CD4-positive, alpha-beta T cell treated with Interferon gamma for 1 hour (primary cell): ENCODE results near the gene PRAC1.

ENCODE experiments used
- DNase-seq: peaks from one replicate; pipeline ENCODE4 v3.0.0-alpha.2; 2020

PRAC1 gene

DNA sequence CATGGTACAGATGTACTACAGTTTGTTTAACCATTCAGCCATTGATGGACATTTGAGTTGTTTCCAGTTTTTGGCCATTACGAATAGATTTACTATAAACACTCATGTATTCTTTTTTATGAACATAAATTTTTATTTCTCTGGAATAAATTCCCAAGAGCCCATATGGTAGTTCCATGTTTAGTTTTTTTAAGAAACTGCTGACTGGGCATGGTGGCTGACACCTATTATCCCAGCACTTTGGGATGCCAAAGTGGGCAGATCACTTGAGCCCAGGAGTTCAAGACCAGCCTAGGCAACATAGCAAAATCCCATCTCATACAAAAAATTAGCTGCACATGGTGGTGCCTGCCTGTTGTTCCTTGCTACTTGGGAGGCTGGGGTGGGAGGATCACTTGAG lies 30.3 kb downstream of the PRAC1 start:
- no peak for DNase-seq

DNA sequence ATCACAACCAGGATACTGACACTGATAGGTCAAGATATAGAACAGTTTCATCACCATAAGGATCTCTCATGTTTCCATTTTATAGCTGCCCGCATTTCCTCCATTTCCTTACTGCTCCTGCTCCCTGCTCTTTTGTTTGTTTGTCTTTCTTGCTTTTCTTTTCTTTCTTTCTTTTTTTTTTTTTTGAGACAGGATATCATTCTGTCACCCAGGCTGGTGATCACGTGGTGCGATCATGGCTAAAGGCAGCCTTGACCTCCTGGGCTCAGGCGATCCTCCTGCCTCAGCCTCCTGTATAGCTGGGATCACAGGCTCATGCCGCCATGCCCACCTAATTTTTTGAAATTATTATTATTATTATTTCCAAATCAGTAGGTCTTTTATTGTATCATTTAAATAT lies 31.7 kb downstream of the PRAC1 start:
- no peak for DNase-seq

DNA sequence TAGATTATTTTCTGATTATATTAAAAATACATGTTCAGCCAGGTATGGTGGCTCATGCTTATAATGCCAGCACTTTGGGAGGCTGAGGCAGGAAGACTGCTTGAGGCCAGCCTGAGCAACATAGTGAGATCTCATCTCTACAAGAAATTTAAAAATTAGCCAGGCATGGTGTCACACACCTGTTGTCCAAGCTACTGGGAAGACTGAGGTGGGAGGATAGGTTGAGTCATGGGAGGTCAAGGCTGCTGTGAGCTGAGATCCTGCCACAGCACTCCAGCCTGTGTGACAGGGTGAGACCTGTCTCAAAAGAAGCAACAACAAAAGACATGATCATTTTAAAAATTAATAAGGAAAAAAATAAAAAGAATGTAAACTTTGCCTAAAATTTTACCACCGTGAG lies 40.7 kb downstream of the PRAC1 start:
- no peak for DNase-seq

DNA sequence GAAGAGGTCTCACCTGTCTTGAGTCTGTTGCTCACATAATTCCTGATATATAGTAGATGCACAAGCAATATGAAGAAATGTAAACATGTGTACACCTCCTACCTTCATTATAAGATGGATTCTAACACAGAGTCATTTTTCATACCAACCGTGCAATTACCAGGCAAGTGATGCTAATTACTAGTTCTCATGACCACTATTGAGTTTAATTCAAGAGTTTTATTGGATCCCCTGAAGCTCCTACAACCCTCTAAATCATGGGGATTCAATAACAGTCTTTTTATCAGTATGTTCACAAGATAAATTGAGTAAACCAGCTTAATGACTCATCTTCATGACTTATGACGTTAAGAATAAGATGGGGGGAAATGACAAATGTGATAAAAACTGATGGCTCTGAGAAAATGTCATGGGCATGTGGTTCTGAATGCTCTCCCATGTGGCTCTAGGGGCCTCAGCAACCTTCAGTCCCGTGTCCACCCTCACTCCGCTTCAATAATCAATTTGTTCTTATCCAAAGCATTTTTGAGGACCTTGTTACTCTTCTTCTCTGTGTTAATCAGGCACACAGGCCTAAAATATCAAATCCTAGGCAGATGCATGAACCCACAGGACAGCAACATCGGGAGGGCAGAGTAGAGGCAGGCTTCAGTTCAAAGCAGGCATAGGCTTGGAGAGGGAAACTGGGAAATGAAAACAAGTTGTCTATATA lies 42.8 kb downstream of the PRAC1 start:
- DNase-seq: no peak

DNA sequence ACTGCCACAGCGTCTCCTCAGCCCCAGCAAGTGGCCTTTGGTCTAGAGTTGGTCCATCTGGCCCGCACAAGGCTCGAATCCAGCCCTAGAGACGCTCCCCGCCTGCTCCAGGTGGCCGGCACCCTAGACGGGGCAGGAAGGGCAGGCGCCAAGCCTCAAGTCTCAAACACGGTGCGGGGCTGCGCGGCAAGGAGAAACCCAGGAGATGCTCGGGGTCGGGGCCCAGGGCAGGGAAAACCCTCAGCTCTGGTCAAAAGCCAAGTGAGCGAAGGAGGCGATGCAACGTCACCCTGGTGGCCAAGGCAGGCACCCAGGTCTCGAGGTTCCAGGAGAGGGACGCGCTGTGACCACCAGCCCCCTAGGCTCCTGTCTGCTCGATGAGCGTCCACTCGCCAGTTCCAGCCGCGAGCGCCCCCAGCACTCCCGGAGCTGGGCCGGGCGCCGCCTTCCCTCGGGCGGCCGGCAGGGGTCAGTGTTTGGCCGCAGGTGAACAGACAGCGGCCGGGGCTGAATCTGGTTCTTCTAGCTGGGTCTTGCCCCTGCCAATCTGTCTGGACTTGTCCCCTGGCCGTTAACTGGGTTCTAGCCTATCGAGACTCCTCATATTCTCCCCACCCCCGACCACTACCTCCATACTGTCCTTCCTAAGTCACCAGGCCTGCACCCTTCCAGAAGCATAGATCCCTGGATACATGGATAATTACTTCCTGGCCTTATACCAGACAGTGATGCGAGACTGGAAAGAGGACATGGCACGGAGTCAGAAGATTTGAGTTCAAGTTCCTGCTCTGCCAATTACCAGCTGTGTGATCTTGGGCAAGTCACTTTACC lies 44.0 kb downstream of the PRAC1 start:
- DNase-seq: peak; percentile 51

DNA sequence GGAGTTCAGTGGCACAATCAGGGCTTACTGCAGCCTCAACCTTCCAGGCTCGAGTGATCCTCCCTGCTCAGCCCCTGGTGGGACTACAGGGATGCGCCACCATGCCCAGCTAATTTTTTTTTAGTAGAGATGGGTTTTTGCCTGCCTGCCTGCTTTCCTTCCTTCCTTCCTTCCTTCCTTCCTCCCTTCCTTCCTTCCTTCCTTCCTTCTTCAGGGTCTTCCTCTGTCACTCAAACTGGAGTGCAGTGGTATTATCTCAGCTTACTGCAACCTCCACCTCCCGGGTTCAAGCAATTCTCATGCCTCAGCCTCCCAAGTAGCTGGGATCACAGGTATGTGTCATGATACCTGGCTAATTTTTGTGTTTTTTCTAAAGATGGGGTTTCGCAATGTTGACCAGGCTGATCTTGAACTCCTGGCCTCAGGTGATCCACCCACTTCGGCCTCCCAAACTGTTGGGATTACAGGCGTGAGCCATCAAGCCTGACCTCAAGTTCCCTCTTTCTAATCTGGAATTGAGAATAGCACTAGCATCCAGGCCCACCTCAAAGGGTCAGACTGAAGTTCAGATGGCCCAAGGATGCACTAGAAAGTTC lies 45.3 kb downstream of the PRAC1 start:
- no peak for DNase-seq

DNA sequence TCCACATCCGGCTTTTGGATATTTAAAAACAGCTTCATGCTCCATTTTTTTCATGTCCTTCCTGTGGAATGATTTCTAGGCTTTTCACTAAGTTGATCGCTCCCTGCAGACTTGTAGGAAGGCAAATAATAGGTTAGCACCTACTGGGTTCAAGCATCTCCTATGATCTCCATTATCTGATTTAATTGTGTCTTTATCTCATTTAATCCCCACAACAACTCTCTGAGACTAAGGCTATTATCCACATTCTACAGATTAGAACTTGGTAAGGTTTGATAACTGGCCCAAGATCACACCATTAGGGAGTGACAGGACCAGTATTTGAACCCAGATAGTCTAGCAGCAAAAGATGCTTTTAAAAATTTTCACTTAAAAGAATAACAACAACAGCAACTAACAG lies 50.0 kb downstream of the PRAC1 start:
- DNase-seq: no peak
